Panc1 (cell line): ENCODE results near the gene ANO8.

Experiments used
- CTCF ChIP-seq: fragments of 450-650 bp; IDR thresholded peaks from 2 replicates; pipeline ENCODE4 v1.5.1; 2017; ENCODE audit warnings: mild to moderate bottlenecking
- POLR2AphosphoS5 ChIP-seq: IDR thresholded peaks from 2 replicates; pipeline ENCODE4 v1.6.1; 2012; ENCODE audit warnings: mild to moderate bottlenecking, low read depth, low read length, moderate library complexity
- REST ChIP-seq, 2 experiments: IDR thresholded peaks; 2 replicates each; pipeline ENCODE4 v1.6.1; 2011 to 2012; ENCODE audit warnings: low read depth in 2 of 2, control low read depth in 1 of 2, low read length in 1 of 2, mild to moderate bottlenecking in 1 of 2, moderate library complexity in 1 of 2; ENCODE audit not compliant: insufficient read depth in 1 of 2
- SIN3A ChIP-seq: IDR thresholded peaks from 2 replicates; pipeline ENCODE4 v1.6.1; 2012; ENCODE audit warnings: low read depth, mild to moderate bottlenecking, low read length, moderate library complexity, borderline replicate concordance; ENCODE audit not compliant: insufficient read depth

GRCh38 chr19:17357724-17358123, 23.1 kb upstream of the ANO8 start:
- TF ChIP-seq CTCF, result no peak
- no peak for TF ChIP-seq SIN3A
- no peak for TF ChIP-seq REST (IDR thresholded peaks at IDR 0.05; ENCODE audit: insufficient read depth in 1 of 2, low read depth in 2 of 2, low read length in 1 of 2)
- no peak for TF ChIP-seq POLR2AphosphoS5
